Left cardiac atrium (tissue), 4 donors: ENCODE measurements around the gene FOXB1. TPM values are rescaled to one million over a fixed set of nuclear protein-coding genes. Genes with fewer than 3 reads are reported as not detected.

Experiments
- ATAC-seq, 2 donors: fragments of 200-7000 bp; cut with Tn5 transposase; one replicate each; pipeline ENCODE4 v1.9.1; 2020; ENCODE audit warnings: mild to moderate bottlenecking in 2 of 2, moderate library complexity in 2 of 2
- DNase-seq: peaks from one replicate; pipeline ENCODE4 v3.0.0-alpha.2; 2020
- intact Hi-C, 2 donors: fragments of 100-400 bp; cut with DNase I; formaldehyde crosslinking; loops; one replicate each; pipeline versions ENCODE4 v1.14.1 to v1.15.1; 2022 to 2023
- long read RNA-seq: library from polyadenylated mRNA; unstranded; transcript quantifications from one replicate; pipeline ENCODE4 v2.0.0, GENCODE V29; 2021
- total RNA-seq, 2 donors: library from RNA; stranded (reverse); fragmentation: NEBNext Ultra II Directional; extraction: Animal tissue kit (Norgen Biotek cat#: 25700); gene quantifications; one replicate each; pipeline ENCODE4 v1.2.1, GENCODE V29; 2021
- donor health status: DM: no; HTN: yes; CAD: no.
- donor health status: DM: no; HTN: yes; CAD: no; lungs with severe emphysema.
- donor health status: DM: yes; HTN: yes; CAD: no.
- donor health status: Dilated cardiomyopathy.

Gene FOXB1
- total RNA-seq = not detected
- long read RNA-seq = 0 reads

- no peak for ATAC-seq
- intact Hi-C loops = no loop called here
- no peak for DNase-seq
These were observed at the start of gene FOXB1 for GRCh38 chr15:60004009-60004845. Gene FOXB1 (plus strand): TSS chr15:60004311. CDS start chr15:60004964, 653 bp downstream.

GRCh38 chr15:59958288-59958687 lies 45.8 kb upstream of the FOXB1 start:
- DNase-seq = no peak
- ATAC-seq = no peak
- intact Hi-C loops = no loop called here

- no peak for DNase-seq
- no peak for ATAC-seq
- intact Hi-C loops = no loop called here
These were observed 43.8 kb upstream of the FOXB1 start for GRCh38 chr15:59960318-59960717.

GRCh38 chr15:59963322-59963721 lies 40.8 kb upstream of the FOXB1 start:
- ATAC-seq = no peak
- DNase-seq = no peak
- intact Hi-C loops = no loop called here

GRCh38 chr15:59963925-59964324 lies 40.2 kb upstream of the FOXB1 start:
- ATAC-seq = no peak
- intact Hi-C loops = no loop called here

GRCh38 chr15:59965741-59966140 lies 38.4 kb upstream of the FOXB1 start:
- ATAC-seq = no peak
- intact Hi-C loops = no loop called here
- no peak for DNase-seq

More at GRCh38 chr15:59963925-59964324, 40.2 kb upstream of the FOXB1 start:
- no peak for DNase-seq

GRCh38 chr15:59966262-59966661 lies 37.8 kb upstream of the FOXB1 start:
- DNase-seq (no peak), ATAC-seq (no peak)
- intact Hi-C loops = no loop called here

- ATAC-seq (no peak), DNase-seq (no peak)
- intact Hi-C loops = no loop called here
These were observed 35.8 kb upstream of the FOXB1 start for GRCh38 chr15:59968314-59968713.

- intact Hi-C loops = no loop called here
- DNase-seq (no peak), ATAC-seq (no peak)
These were observed 31.9 kb upstream of the FOXB1 start for GRCh38 chr15:59972241-59972640.

- DNase-seq = no peak
- intact Hi-C loops = no loop called here
- peak in 1 of 2 donors; percentile 59 for ATAC-seq
These were observed 27.4 kb upstream of the FOXB1 start for GRCh38 chr15:59976480-59977271.

GRCh38 chr15:59991834-59992233 lies 12.3 kb upstream of the FOXB1 start:
- intact Hi-C loops = no loop called here
- no peak for DNase-seq
- no peak for ATAC-seq

GRCh38 chr15:59993041-59993750 lies 10.9 kb upstream of the FOXB1 start:
- DNase-seq (no peak), ATAC-seq (no peak)
- intact Hi-C loops = no loop called here

GRCh38 chr15:59993950-59994401 lies 10.1 kb upstream of the FOXB1 start:
- DNase-seq (no peak), ATAC-seq (no peak)
- intact Hi-C loops = no loop called here

GRCh38 chr15:59994526-59994887 lies 9.6 kb upstream of the FOXB1 start:
- ATAC-seq (no peak), DNase-seq (no peak)
- intact Hi-C loops = no loop called here

GRCh38 chr15:59994888-59995557 lies 9.1 kb upstream of the FOXB1 start:
- DNase-seq (no peak), ATAC-seq (no peak)
- intact Hi-C loops = no loop called here

- intact Hi-C loops = no loop called here
- no peak for ATAC-seq
- no peak for DNase-seq
These were observed 8.4 kb upstream of the FOXB1 start for GRCh38 chr15:59995568-59996297.

GRCh38 chr15:59996298-59997041 lies 7.6 kb upstream of the FOXB1 start:
- ATAC-seq (no peak), DNase-seq (no peak)
- intact Hi-C loops = no loop called here
